Measurements from ENCODE around the gene CXCR3.
A peak's percentile ranks its signal among the peaks of the same experiment; 100 is the strongest.

The CXCR3 gene
- long read RNA-seq = 0 reads

GRCh38 chrX:71618303-71618721 lies at the start of gene CXCR3:
CXCR3 (minus strand) TSS chrX:71618511; CDS start chrX:71618449, 62 bp downstream.
- Histone ChIP-seq H3K27ac (replicated peaks) (peak within 1 kb of the TSS; percentile 65), H3K27me3 (ENCODE audit: insufficient read depth, poor library complexity, severe bottlenecking) (no peaks in the 10 kb centered on the region), H3K4me3 (replicated peaks; ENCODE audit: insufficient read depth, low read length) (peak within 1 kb of the TSS; percentile 21)
- TF ChIP-seq, protein P1, sequence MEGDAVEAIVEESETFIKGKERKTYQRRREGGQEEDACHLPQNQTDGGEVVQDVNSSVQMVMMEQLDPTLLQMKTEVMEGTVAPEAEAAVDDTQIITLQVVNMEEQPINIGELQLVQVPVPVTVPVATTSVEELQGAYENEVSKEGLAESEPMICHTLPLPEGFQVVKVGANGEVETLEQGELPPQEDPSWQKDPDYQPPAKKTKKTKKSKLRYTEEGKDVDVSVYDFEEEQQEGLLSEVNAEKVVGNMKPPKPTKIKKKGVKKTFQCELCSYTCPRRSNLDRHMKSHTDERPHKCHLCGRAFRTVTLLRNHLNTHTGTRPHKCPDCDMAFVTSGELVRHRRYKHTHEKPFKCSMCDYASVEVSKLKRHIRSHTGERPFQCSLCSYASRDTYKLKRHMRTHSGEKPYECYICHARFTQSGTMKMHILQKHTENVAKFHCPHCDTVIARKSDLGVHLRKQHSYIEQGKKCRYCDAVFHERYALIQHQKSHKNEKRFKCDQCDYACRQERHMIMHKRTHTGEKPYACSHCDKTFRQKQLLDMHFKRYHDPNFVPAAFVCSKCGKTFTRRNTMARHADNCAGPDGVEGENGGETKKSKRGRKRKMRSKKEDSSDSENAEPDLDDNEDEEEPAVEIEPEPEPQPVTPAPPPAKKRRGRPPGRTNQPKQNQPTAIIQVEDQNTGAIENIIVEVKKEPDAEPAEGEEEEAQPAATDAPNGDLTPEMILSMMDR (IDR thresholded peaks at IDR 0.05; ENCODE audit: insufficient read depth, low read length) = no peak
- TF ChIP-seq POLR2AphosphoS5 (IDR thresholded peaks at IDR 0.05; ENCODE audit: low read depth) (peak; percentile 97), GABPA (IDR thresholded peaks at IDR 0.05; ENCODE audit: low read depth) (0 out of 2 replicates have a peak, but pooled peaks have one; percentile 22), SPI1 (IDR thresholded peaks at IDR 0.05; ENCODE audit: borderline replicate concordance, low read depth) (peak; percentile 79)
- TF ChIP-seq, protein P2, sequence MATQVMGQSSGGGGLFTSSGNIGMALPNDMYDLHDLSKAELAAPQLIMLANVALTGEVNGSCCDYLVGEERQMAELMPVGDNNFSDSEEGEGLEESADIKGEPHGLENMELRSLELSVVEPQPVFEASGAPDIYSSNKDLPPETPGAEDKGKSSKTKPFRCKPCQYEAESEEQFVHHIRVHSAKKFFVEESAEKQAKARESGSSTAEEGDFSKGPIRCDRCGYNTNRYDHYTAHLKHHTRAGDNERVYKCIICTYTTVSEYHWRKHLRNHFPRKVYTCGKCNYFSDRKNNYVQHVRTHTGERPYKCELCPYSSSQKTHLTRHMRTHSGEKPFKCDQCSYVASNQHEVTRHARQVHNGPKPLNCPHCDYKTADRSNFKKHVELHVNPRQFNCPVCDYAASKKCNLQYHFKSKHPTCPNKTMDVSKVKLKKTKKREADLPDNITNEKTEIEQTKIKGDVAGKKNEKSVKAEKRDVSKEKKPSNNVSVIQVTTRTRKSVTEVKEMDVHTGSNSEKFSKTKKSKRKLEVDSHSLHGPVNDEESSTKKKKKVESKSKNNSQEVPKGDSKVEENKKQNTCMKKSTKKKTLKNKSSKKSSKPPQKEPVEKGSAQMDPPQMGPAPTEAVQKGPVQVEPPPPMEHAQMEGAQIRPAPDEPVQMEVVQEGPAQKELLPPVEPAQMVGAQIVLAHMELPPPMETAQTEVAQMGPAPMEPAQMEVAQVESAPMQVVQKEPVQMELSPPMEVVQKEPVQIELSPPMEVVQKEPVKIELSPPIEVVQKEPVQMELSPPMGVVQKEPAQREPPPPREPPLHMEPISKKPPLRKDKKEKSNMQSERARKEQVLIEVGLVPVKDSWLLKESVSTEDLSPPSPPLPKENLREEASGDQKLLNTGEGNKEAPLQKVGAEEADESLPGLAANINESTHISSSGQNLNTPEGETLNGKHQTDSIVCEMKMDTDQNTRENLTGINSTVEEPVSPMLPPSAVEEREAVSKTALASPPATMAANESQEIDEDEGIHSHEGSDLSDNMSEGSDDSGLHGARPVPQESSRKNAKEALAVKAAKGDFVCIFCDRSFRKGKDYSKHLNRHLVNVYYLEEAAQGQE (IDR thresholded peaks at IDR 0.05; ENCODE audit: insufficient replicate concordance, low read depth) = no peak
- peak; percentile 82 to 93 for DNase-seq (ENCODE audit: low read depth in 1 of 2, low spot score in 1 of 2)

DNA sequence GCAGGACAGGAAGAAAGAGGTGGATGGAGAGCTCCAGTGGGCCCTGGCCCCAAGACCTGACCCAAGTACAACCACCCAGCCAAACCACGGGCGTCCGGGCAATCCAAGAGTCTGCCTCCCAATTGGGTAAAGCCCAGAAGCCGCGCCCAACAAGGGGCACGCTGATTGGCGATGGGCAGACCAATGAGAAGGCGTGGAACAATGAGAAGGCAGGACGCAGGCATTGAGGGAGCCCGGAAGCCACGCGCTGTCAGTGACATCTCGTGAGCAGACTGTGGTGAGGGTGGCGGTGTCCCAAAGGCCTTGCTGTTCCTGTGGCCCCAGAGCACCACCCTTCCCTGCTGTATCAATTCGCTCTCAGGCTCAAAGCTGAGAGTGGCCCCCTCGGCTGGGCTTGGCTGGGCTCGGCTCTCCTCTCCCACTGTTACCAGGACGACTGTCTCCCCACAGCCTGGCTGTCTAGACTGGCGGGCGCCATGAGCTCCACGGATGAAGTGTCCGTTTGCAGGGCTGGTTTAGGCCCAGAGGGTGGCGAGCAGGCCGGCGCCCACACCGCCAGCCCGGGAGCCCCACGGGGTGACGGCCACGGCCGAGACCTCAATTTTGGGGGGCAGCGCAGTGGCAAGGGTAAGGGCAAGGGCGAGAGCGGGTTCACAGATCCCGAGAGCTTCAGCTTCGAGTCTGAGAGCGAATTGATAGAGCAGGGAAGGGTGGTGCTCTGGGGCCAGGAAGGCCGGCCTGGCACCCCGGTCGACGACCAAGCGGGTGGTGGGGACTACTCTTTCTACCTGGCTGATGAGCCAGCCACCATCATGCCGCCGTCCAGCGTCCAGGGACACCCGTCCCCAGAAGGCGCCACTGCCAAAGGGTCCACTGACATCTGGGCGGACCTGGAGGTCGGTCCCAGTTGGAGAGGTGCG lies 49.3 kb upstream of the CXCR3 start, which contains the start of gene LOC101059915:
Gene LOC101059915 (plus strand): TSS at position 219 of the 920 bp plus-strand sequence.
- DNase-seq (ENCODE audit: low read depth in 1 of 2, low spot score in 1 of 2) = no peak
- Histone ChIP-seq H3K27ac (replicated peaks) (no peak within 1 kb of the TSS), H3K27me3 (ENCODE audit: insufficient read depth, poor library complexity, severe bottlenecking) (no peaks in the 10 kb centered on the region), H3K4me3 (replicated peaks; ENCODE audit: insufficient read depth, low read length) (no peak within 1 kb of the TSS)
- TF ChIP-seq, protein P2 (IDR thresholded peaks at IDR 0.05; ENCODE audit: insufficient replicate concordance, low read depth) = no peak
- TF ChIP-seq, protein P1 (IDR thresholded peaks at IDR 0.05; ENCODE audit: insufficient read depth, low read length) = no peak
- TF ChIP-seq SPI1 (IDR thresholded peaks at IDR 0.05; ENCODE audit: borderline replicate concordance, low read depth) (no peak), POLR2AphosphoS5 (IDR thresholded peaks at IDR 0.05; ENCODE audit: low read depth) (no peak), GABPA (IDR thresholded peaks at IDR 0.05; ENCODE audit: low read depth) (no peak)

DNA sequence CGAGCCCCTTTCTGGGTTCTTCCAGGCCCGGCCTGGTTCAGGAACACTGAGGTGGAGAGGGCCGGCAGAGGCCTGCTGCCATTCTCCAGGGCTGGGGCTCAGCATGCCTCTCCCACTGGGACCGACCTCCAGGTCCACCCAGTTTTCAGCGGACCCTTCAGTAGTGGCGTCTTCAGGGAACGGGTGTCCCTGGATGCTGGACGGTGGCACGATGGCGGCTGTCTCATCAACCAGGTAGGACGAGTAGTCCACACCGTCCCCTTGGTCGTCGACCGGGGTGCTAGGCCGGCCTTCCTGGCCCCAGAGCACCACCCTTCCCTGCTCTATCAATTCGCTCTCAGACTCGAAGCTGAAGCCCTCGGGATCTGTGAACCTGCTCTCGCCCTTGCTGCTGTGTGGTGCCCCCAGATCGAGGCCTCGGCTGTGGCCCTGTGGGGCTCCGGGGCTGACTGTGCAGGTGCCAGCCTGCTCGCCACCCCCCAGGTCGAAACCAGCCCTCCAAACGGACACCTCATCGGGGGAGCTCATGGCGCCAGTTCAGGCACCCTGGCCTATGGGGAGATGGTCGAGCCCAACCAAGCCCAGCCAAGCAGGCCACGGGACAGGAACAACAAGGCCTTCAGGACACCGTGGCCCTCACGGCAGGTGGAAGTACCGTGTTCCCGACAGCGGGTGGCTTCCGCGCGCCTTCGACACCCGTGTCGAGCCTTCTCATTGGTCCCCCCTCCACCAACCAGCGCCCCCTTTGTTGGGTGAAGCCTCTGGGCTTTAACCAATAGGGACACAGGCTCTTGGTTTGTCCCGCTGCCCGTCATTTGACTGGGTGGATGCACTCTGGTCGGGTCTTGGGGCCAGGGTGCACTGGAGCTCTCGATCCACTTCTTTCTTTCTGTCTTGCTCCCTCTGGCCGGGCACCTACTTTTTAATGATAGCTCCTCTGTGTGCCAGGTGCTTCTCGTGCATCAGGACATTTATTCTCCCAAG lies 48.2 kb upstream of the CXCR3 start:
- DNase-seq (ENCODE audit: low read depth in 1 of 2, low spot score in 1 of 2) = no peak
- TF ChIP-seq, protein P2 (IDR thresholded peaks at IDR 0.05; ENCODE audit: insufficient replicate concordance, low read depth) = no peak
- TF ChIP-seq, protein P1 (IDR thresholded peaks at IDR 0.05; ENCODE audit: insufficient read depth, low read length) = no peak
- TF ChIP-seq SPI1 (IDR thresholded peaks at IDR 0.05; ENCODE audit: borderline replicate concordance, low read depth) (no peak), POLR2AphosphoS5 (IDR thresholded peaks at IDR 0.05; ENCODE audit: low read depth) (no peak), GABPA (IDR thresholded peaks at IDR 0.05; ENCODE audit: low read depth) (no peak)
- Histone ChIP-seq H3K4me3 (replicated peaks; ENCODE audit: insufficient read depth, low read length) (no peak overlapping the region), H3K27me3 (ENCODE audit: insufficient read depth, poor library complexity, severe bottlenecking) (no peaks in the 10 kb centered on the region), H3K27ac (replicated peaks) (no peak overlapping the region)

Measured in HL-60 (cell line).